CD14-positive monocyte (primary cell): ENCODE measurements around the gene MEGF6. TPM values are rescaled to one million over a fixed set of nuclear protein-coding genes. Genes with fewer than 3 reads are reported as not detected.
A peak's percentile ranks its signal among the peaks of the same experiment; 100 is the strongest.

Source experiments
- DNase-seq, 3 donors: peaks; one replicate each; pipeline ENCODE4 v3.0.0-alpha.2; 2011 to 2022
- H2AFZ ChIP-seq: 2 replicates; pipeline ENCODE4 v1.6.0; 2012; ENCODE audit warnings: mild to moderate bottlenecking, low read depth, low read length, inconsistent platforms; ENCODE audit not compliant: insufficient read depth, poor library complexity, severe bottlenecking
- H3K27ac ChIP-seq, 2 donors: 1 replicate in 1 of 2; 2 replicates in 1 of 2; pipeline ENCODE4 v1.5.1; 2012 to 2013; ENCODE audit warnings: low read length in 2 of 2, control low read depth in 1 of 2, inconsistent platforms in 1 of 2, low read depth in 1 of 2, mild to moderate bottlenecking in 1 of 2
- H3K27me3 ChIP-seq, 2 donors: one replicate each; pipeline versions ENCODE4 v1.6.0 to v1.6.1; 2011 to 2013; ENCODE audit warnings: low read length in 2 of 2; ENCODE audit not compliant: control insufficient read depth in 2 of 2, insufficient read depth in 2 of 2
- H3K36me3 ChIP-seq, 2 donors: replicated peaks in 1 of 2; 1 replicate in 1 of 2; 2 replicates in 1 of 2; pipeline versions ENCODE4 v1.5.1 to v1.6.1; 2012 to 2013; ENCODE audit warnings: low read length in 2 of 2, control low read depth in 1 of 2, inconsistent platforms in 1 of 2, mild to moderate bottlenecking in 1 of 2; ENCODE audit not compliant: insufficient read depth in 2 of 2, control insufficient read depth in 1 of 2
- H3K4me1 ChIP-seq, 2 donors: 1 replicate in 1 of 2; 2 replicates in 1 of 2; pipeline versions ENCODE4 v1.5.1 to v1.6.1; 2012 to 2013; ENCODE audit warnings: low read length in 2 of 2, control low read depth in 1 of 2, inconsistent platforms in 1 of 2, mild to moderate bottlenecking in 1 of 2, moderate library complexity in 1 of 2; ENCODE audit not compliant: insufficient read depth in 2 of 2, control insufficient read depth in 1 of 2
- H3K4me2 ChIP-seq: replicated peaks from 2 replicates; pipeline ENCODE3; 2012; ENCODE audit warnings: low read length, moderate library complexity, mild to moderate bottlenecking; ENCODE audit not compliant: poor library complexity, severe bottlenecking; ENCODE audit errors: extremely low read depth
- H3K4me3 ChIP-seq, 3 experiments: fragments of 200-600 bp in 1 of 3; sonication (generic) in 1 of 3; replicated peaks in 1 of 3; 1 replicate in 2 of 3; 2 replicates in 1 of 3; pipeline ENCODE4 v1.5.1; 2011 to 2013; ENCODE audit warnings: low read length in 3 of 3, mild to moderate bottlenecking in 3 of 3, control low read depth in 2 of 3, low read depth in 2 of 3, inconsistent platforms in 1 of 3, moderate library complexity in 1 of 3
- H3K79me2 ChIP-seq: 2 replicates; pipeline ENCODE4 v1.6.0; 2012; ENCODE audit warnings: mild to moderate bottlenecking, control low read depth, inconsistent platforms, low read length, moderate library complexity; ENCODE audit not compliant: insufficient read depth
- H3K9ac ChIP-seq: 2 replicates; pipeline ENCODE4 v1.6.0; 2017; ENCODE audit warnings: low read length, mild to moderate bottlenecking; ENCODE audit not compliant: insufficient read depth, poor library complexity, severe bottlenecking
- H3K9me3 ChIP-seq, 2 donors: replicated peaks in 1 of 2; 1 replicate in 1 of 2; 2 replicates in 1 of 2; pipeline versions ENCODE4 v1.5.1 to v1.6.1; 2012 to 2013; ENCODE audit warnings: low read length in 2 of 2, control low read depth in 1 of 2; ENCODE audit not compliant: control insufficient read depth in 1 of 2, insufficient read depth in 1 of 2
- H4K20me1 ChIP-seq: 2 replicates; pipeline ENCODE4 v1.6.0; 2012; ENCODE audit warnings: mild to moderate bottlenecking, low read length, control low read depth, moderate library complexity; ENCODE audit not compliant: insufficient read depth
- H3K27ac Mint-ChIP-seq, 7 donors: one replicate each; pipeline ENCODE4 v1.8.0; 2020; ENCODE audit warnings: mild to moderate bottlenecking in 7 of 7, mixed read lengths in 7 of 7, moderate library complexity in 6 of 7, inconsistent platforms in 2 of 7
- H3K27me3 Mint-ChIP-seq, 3 donors: one replicate each; pipeline ENCODE4 v1.8.0; 2021 to 2022; ENCODE audit warnings: low read depth in 3 of 3, mild to moderate bottlenecking in 3 of 3, mixed read lengths in 3 of 3, moderate library complexity in 3 of 3, inconsistent platforms in 1 of 3
- H3K36me3 Mint-ChIP-seq, 2 donors: one replicate each; pipeline ENCODE4 v1.8.0; 2020; ENCODE audit warnings: mixed read lengths in 2 of 2, inconsistent platforms in 1 of 2, mild to moderate bottlenecking in 1 of 2
- H3K4me1 Mint-ChIP-seq: one replicate; pipeline ENCODE4 v1.8.0; 2020; ENCODE audit warnings: mild to moderate bottlenecking, mixed read lengths
- H3K4me3 Mint-ChIP-seq, 2 donors: one replicate each; pipeline ENCODE4 v1.8.0; 2020; ENCODE audit warnings: mild to moderate bottlenecking in 2 of 2, mixed read lengths in 2 of 2, moderate library complexity in 1 of 2
- H3K9me3 Mint-ChIP-seq, 7 donors: one replicate each; pipeline ENCODE4 v1.8.0; 2020 to 2022; ENCODE audit warnings: mixed read lengths in 7 of 7, mild to moderate bottlenecking in 6 of 7, moderate library complexity in 6 of 7, inconsistent platforms in 2 of 7
- CTCF ChIP-seq: fragments of 200-600 bp; IDR thresholded peaks from one replicate; pipeline ENCODE4 v1.8.0; 2022; ENCODE audit warnings: antibody characterized with exemption, mild to moderate bottlenecking
- WGBS: methylation state at CpG from one replicate; pipeline ENCODE4 v1.1.5; 2013; ENCODE audit warnings: missing lambda C conversion rate; ENCODE audit not compliant: insufficient coverage; 5-methylcytosine and 5-hydroxymethylcytosine counted together
- intact Hi-C, 2 donors: fragments of 100-400 bp; cut with micrococcal nuclease; formaldehyde crosslinking; loops; one replicate each; pipeline versions ENCODE4 v1.15.0 to v1.15.1; 2023
- polyA plus RNA-seq, 3 donors: library from polyadenylated mRNA; depleted of rRNA in 1 of 3; unstranded in 2 of 3; stranded (reverse) in 1 of 3; fragments of 300-500 nt in 2 of 3; fragments of >200 nt in 1 of 3; fragmentation: Illumina TruSeq in 2 of 3; gene quantifications; 1 replicate in 2 of 3; 2 replicates in 1 of 3; pipeline ENCODE4 v1.2.3, GENCODE V29; 2012 to 2021

MEGF6 gene
- polyA plus RNA-seq, 3 donors = 0.39 to 3.8 (median 1.2) TPM

GRCh38 chr1:3560251-3560871 lies 50.9 kb downstream of the MEGF6 start:
- H3K27ac Mint-ChIP-seq = peak overlapping the region in 1 of 7 donors; percentile 45
- H3K4me3 Mint-ChIP-seq = no peak overlapping the region
- Histone ChIP-seq H3K9me3 (peaks cover 0 to 15% of the 10 kb centered on the region in 2 donors), H2AFZ (no peak overlapping the region), H3K79me2 (no peaks in the 10 kb centered on the region), H3K36me3 (no peaks in the 10 kb centered on the region), H3K27me3 (no peaks in the 10 kb centered on the region), H4K20me1 (no peaks in the 10 kb centered on the region), H3K9ac (no peak overlapping the region), H3K27ac (no peak overlapping the region), H3K4me1 (no peaks in the 10 kb centered on the region), H3K4me2 (no peak overlapping the region), H3K4me3 (no peak overlapping the region)
- no peak for TF ChIP-seq CTCF
- H3K36me3 Mint-ChIP-seq = no peaks in the 10 kb centered on the region
- peaks cover 3 to 23% (median 14%) of the 10 kb centered on the region in 7 donors for H3K9me3 Mint-ChIP-seq
- over 99% methylated on average over 11 of the region's 17 CpGs for WGBS
- H3K4me1 Mint-ChIP-seq = no peaks in the 10 kb centered on the region
- no peak for DNase-seq
- intact Hi-C loops = loop anchor here in 1 of 2 donors (10.0 kb wide), 1 partner anchor 164 kb away; no protein-coding TSS in a partner anchor
- H3K27me3 Mint-ChIP-seq = no peaks in the 10 kb centered on the region

- H3K9ac ChIP-seq = no peak overlapping the region
- Mint-ChIP-seq H3K27ac (peak overlapping the region in 1 of 7 donors; percentile 29), H3K36me3 (no peaks in the 10 kb centered on the region), H3K27me3 (peaks cover 0 to 1% (median 0%) of the 10 kb centered on the region in 3 donors), H3K4me3 (no peak overlapping the region), H3K4me1 (no peaks in the 10 kb centered on the region), H3K9me3 (peaks cover 3 to 23% (median 14%) of the 10 kb centered on the region in 7 donors)
- H3K9me3 ChIP-seq = peaks cover 0 to 15% of the 10 kb centered on the region in 2 donors
- TF ChIP-seq CTCF = no peak
- DNase-seq = no peak
- H3K4me3 ChIP-seq = no peak overlapping the region
- WGBS = 64% methylated on average over 13 of the region's 20 CpGs
- no peaks in the 10 kb centered on the region for H3K27me3 ChIP-seq
- H2AFZ ChIP-seq = no peak overlapping the region
- no peaks in the 10 kb centered on the region for H3K4me1 ChIP-seq
- H3K27ac ChIP-seq = no peak overlapping the region
- H3K4me2 ChIP-seq = no peak overlapping the region
- intact Hi-C loops = no loop called here
- H3K36me3 ChIP-seq = no peaks in the 10 kb centered on the region
- H4K20me1 ChIP-seq = no peaks in the 10 kb centered on the region
- no peaks in the 10 kb centered on the region for H3K79me2 ChIP-seq
Observed at GRCh38 chr1:3558036-3558726, 53.1 kb downstream of the MEGF6 start.
